SU-DHL-6 (cell line): ENCODE data around the gene ARHGAP26.

Experiments
- CTCF ChIP-seq: fragments of 200-600 bp; sonication (generic); IDR thresholded peaks from one replicate; pipeline ENCODE4 v1.5.1; 2017; ENCODE audit warnings: antibody characterized with exemption, mild to moderate bottlenecking, low read length, moderate library complexity; ENCODE audit not compliant: insufficient read depth, poor library complexity, severe bottlenecking
- EZH2phosphoT487 ChIP-seq: fragments of 200-600 bp; sonication (generic), shearing (Covaris generic); conservative IDR thresholded peaks from 2 replicates; pipeline ENCODE4 v1.6.1; 2018; ENCODE audit warnings: mild to moderate bottlenecking, antibody characterized with exemption, low read length, moderate library complexity, mixed read lengths

DNA sequence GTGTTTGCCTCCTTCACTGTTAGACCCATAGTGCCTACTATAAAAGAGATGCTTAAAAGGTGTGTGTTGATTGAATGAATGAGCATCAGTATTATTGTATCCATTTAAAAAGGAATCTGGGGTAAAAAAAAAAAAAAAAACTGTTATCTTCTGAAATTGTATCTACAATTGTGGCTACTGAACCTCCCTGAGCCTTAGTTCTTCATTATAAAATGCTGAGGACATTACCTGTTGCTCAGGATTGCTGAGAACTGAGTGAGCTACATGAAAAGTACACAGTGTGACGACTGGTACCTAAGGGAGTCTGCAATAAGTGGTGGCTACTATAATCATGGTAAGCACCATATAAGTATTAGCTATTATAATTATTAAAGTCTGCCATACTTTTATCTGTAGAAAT, 362.6 kb downstream of the ARHGAP26 start:
- TF ChIP-seq CTCF (no peak), EZH2phosphoT487 (no peak)
